ENCODE measurements around the gene CLCNKA. TPM values are rescaled to one million over a fixed set of nuclear protein-coding genes. Genes with fewer than 3 reads are reported as not detected.
"Not testable (repeated sequence)": the region's sequence is repeated elsewhere in the genome, so short reads cannot be mapped to it uniquely, and the experiment has no call there.

CLCNKA gene
- total RNA-seq, 1 experiment from 2014 or later, result 0.10 TPM

DNA sequence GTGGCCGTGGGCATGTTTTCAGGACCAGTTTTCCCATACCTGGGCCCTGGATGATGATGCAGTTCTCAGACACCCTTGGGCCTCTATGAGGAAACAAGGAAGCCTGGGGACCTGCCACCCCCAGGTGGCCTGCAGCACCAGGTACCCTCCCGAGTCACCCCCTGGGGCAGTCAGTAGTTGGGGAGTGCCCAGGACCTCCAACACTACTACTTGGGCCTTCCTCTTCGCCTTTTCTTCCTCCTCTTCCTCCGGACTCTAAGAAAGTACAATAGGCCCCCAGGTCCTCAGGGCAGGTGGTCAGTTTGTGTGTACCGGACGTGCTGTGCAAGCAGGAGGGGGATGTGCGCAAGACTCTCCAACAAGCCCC is 29.7 kb upstream of the CLCNKA start:
- Histone ChIP-seq H3K4me3 (ENCODE audit: insufficient read depth, low read depth, low read length) (no peak overlapping the region), H3K36me3 (replicated peaks; ENCODE audit: control insufficient read depth, insufficient read depth, low read length) (no peaks in the 10 kb centered on the region), H3K27me3 (ENCODE audit: control insufficient read depth, insufficient read depth, low read length) (no peaks in the 10 kb centered on the region)
- no peak for DNase-seq

DNA sequence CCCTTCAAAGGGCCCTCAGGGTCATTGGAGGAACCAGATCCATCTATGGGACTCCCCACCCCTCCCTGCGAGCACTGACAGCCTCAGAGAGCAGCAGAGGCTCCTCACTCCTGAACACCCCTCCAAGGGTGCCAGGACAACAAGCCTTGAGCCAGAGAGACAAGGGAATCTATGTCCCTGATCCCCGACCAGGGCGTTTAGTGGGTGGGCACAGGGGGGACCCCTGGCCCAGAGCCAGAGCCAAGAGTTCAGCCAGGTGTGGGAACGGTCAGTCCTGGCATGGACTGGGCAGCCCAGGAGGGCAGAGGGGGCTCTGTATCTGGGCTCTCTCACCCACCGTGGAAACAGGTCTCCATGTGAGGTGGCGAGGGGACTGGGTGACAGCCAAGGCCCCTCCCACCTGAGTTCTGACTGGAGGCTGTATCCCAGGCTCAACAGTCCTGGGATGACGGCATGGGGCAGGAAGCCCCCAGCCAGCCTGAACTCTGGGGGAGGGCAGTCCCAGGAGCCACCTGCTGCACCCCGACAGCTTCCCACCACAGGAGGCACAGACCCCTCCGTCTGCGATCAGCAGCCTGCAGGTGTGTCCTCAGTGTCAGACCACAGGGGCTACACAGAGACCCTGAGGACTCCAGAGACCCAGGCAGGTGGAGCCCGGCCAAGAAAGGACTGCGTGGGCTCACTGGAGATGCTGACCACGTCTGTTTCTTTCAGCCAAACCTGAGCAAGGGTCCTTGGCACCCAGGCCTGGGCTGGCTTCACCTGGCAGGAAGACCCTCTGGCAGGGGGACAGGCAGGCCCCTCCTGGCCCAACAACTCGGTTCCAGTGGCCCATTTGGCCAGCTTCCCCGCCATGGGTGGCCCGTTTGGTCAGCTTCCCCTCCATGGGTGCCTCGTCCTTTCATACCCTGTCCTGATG is 29.0 kb upstream of the CLCNKA start:
- no peaks in the 10 kb centered on the region for H3K27me3 ChIP-seq (ENCODE audit: control insufficient read depth, insufficient read depth, low read length)
- no peak for DNase-seq
- H3K4me3 ChIP-seq (ENCODE audit: insufficient read depth, low read depth, low read length), result no peak overlapping the region
- no peaks in the 10 kb centered on the region for H3K36me3 ChIP-seq (replicated peaks; ENCODE audit: control insufficient read depth, insufficient read depth, low read length)

DNA sequence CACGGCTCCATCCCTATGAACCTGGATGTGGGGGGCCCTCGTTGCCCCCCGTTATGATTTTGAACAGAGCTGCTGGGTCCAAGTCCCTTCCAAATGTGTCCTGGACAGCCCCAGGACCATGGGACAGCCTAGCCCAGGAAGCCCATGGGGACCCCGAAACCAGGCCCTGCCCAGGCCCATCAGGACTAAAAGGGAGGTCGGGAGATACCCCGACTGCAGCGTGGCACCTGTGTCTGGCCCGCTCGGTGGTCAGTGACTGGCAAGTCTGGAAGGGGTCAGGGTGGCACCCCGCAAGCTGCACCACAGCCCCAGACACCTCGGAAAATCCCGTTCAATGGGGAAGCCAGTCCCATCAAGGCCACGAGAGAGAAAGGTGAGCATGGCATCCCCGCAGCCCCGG is 28.2 kb upstream of the CLCNKA start:
- peak; percentile 40 for DNase-seq
- Histone ChIP-seq H3K4me3 (ENCODE audit: insufficient read depth, low read depth, low read length) (no peak overlapping the region), H3K36me3 (replicated peaks; ENCODE audit: control insufficient read depth, insufficient read depth, low read length) (no peaks in the 10 kb centered on the region), H3K27me3 (ENCODE audit: control insufficient read depth, insufficient read depth, low read length) (no peaks in the 10 kb centered on the region)

DNA sequence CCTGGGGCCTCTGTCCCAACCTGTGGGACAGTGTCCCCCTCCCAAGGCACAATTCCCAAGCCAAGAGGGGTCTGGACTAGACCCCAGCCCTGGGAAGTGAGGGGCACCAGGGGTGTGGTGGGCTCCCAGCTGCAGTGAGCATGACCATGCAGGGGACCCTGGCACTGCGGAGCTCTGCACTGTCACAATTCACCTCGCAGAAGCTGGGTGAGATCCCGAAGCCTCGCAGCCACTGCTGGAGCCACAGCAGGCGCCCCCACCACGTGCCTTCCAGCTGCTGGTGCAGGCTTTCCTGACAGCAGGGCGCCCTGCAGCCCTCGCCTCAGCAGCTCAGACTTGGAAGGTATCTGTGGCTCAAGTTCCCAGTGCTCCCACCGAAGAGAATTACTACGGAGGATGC is 27.8 kb upstream of the CLCNKA start:
- no peak overlapping the region for H3K4me3 ChIP-seq (ENCODE audit: insufficient read depth, low read depth, low read length)
- H3K27me3 ChIP-seq (ENCODE audit: control insufficient read depth, insufficient read depth, low read length), result no peaks in the 10 kb centered on the region
- DNase-seq, result no peak
- no peaks in the 10 kb centered on the region for H3K36me3 ChIP-seq (replicated peaks; ENCODE audit: control insufficient read depth, insufficient read depth, low read length)

DNA sequence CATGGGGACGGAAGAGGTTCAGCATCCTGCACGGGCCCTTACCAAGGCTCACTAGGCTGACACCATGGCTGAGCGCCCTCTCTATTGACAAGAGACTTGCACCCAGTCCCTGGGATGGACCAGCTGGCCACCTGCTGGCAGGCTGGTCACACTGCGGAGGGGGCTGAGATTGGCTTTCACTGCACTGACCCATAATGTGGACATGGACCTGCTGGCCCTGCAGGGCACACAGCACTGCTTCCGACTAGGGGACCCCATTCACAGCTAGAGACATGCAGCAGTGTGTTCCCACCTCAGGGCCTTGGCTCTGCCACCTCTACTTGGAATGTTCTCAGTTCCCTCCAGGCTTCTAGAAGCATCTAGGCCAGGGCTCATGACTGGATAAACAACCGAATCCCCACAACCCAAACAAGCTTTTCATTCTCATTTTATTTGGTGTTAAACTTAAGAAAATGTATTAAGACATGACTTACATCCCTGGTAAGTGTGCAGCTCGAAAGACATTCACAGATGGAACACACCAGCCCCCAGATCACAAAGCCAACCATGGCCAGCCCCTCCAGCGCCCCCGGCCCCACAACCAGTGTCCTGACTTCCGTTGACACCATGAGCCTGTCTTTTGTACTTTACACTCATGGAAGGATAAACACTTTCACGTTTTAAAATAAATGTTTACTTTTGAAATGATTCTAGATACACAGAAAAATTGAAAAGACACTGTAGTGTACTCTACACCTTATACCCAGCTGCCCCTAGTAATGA is 27.1 kb upstream of the CLCNKA start:
- H3K27me3 ChIP-seq (ENCODE audit: control insufficient read depth, insufficient read depth, low read length), result no peaks in the 10 kb centered on the region
- no peak overlapping the region for H3K4me3 ChIP-seq (ENCODE audit: insufficient read depth, low read depth, low read length)
- DNase-seq, result peak; percentile 78
- H3K36me3 ChIP-seq (replicated peaks; ENCODE audit: control insufficient read depth, insufficient read depth, low read length), result no peaks in the 10 kb centered on the region

DNA sequence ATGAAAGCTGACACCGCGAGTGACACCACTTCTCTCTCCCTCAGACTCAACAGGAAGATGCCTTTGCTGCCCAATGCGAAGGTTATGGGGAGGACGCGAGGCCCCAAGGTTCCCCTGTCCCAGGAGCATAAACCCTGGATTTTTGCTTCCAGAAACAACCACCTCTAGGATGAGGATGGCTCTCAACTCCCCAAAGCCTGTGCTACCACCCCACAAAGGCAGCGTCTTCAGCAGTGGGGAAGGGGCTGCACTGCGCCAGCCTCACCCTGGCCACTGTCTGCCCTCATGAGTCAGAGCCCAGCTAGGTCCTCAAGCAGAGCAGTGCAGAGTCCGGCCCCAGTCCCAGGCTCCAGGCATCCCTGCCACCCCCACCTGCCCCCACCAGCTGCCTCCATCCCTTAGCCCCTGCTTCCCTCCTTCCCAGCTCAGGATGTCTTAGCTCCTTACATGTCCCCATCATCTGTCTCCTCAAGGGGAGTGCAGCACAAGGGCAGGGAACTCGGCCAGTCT is 24.7 kb upstream of the CLCNKA start:
- Histone ChIP-seq H3K36me3 (replicated peaks; ENCODE audit: control insufficient read depth, insufficient read depth, low read length) (no peaks in the 10 kb centered on the region), H3K27me3 (ENCODE audit: control insufficient read depth, insufficient read depth, low read length) (no peaks in the 10 kb centered on the region), H3K4me3 (ENCODE audit: insufficient read depth, low read depth, low read length) (no peak overlapping the region)
- DNase-seq, result no peak

DNA sequence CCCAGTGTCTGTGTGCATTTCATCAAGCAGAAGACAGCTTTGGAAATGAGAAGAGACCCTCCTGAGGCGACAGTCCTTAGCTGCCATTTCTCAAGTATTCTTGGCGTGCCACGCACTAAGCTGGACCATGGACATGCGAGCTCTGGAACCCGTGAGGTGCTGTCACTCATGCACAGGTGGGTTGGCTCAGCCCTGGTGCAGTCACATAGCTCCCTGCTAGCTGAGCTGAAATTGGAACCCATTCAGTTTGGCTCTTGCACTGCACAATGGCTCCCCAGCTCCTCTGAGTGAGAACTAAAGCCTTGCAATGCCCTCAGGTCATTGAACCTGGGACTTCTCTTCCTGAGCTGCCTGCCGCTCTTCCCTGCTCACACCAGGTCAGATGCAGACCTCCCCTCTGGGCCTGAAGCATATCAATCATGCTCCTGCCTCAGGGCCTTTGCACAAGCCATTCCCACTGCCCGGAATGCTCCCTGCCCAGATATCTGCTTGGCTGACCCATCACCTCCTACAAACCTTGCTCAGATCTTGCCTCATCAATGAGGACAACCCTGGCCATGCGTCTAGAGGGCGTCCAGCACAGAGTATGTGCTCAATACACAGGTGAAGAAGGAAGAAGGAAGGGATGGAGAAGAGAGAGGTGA is 24.1 kb upstream of the CLCNKA start:
- H3K4me3 ChIP-seq (ENCODE audit: insufficient read depth, low read depth, low read length), result no peak overlapping the region
- no peaks in the 10 kb centered on the region for H3K36me3 ChIP-seq (replicated peaks; ENCODE audit: control insufficient read depth, insufficient read depth, low read length)
- no peaks in the 10 kb centered on the region for H3K27me3 ChIP-seq (ENCODE audit: control insufficient read depth, insufficient read depth, low read length)
- no peak for DNase-seq

DNA sequence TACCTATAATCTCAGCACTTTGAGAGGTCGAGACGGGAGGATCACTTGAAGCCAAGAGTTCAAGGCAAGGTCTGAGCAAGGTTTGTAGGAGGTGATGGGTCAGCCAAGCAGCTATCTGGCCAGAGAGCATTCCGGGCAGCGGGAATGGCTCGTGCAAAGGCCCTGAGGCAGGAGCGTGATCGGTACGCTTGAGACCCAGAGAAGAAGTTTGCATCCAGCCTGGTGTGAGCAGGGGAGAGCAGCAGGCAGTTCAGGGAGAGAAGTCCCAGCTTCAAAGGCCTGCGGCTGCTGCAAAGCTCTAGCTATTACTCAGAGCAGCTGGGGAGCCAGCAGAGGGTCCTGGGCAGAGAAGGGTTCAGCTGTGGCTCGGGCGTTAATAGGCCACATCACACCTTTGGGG is 22.9 kb upstream of the CLCNKA start:
- no peak overlapping the region for H3K4me3 ChIP-seq (ENCODE audit: insufficient read depth, low read depth, low read length)
- no peaks in the 10 kb centered on the region for H3K27me3 ChIP-seq (ENCODE audit: control insufficient read depth, insufficient read depth, low read length)
- no peaks in the 10 kb centered on the region for H3K36me3 ChIP-seq (replicated peaks; ENCODE audit: control insufficient read depth, insufficient read depth, low read length)
- no peak for DNase-seq

DNA sequence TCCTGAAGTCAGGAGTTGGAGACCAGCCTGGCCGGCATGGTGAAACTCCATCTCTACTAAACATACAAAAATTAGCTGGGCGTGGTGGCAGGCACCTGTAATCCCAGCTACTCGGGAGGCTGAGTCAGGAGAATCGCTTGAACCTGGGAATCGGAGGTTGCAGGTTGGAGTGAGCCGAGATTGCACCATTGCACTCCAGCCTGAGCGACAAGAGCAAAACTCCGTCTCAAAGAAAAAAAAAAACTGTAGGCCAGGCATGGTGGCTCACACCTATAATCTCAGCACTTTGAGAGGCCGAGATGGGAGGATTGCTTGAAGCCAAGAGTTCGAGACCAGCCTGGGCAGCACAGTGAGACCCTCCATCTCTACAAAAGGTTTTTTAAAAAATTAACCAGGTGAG is 20.6 kb upstream of the CLCNKA start:
- not testable (repeated sequence) for DNase-seq; H3K27me3 ChIP-seq (ENCODE audit: control insufficient read depth, insufficient read depth, low read length); H3K4me3 ChIP-seq (ENCODE audit: insufficient read depth, low read depth, low read length); H3K36me3 ChIP-seq (replicated peaks; ENCODE audit: control insufficient read depth, insufficient read depth, low read length)

DNA sequence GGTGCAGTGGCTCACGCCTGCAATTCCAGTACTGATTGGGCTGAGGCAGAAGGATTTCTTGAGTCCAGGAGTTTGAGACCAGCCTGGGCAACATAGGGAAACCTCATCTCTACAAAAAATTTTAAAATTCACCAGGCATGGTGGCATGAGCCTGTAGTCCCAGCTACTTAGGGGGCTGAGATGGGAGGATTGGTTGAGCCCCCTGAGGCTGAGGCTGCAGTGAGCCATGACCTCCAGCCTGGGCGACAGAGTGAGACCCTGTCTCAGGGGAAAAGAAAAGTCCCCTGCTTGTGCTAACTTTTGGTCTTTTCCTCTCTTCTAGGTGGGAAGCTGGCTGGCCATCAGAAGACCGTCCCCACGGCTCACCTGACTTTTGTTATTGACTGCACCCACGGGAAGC is 16.2 kb upstream of the CLCNKA start:
- no peak overlapping the region for H3K4me3 ChIP-seq (ENCODE audit: insufficient read depth, low read depth, low read length)
- H3K27me3 ChIP-seq (ENCODE audit: control insufficient read depth, insufficient read depth, low read length), result no peaks in the 10 kb centered on the region; the same call in 1 of the 2 replicates
- H3K36me3 ChIP-seq (replicated peaks; ENCODE audit: control insufficient read depth, insufficient read depth, low read length), result no peaks in the 10 kb centered on the region
- DNase-seq, result no peak

DNA sequence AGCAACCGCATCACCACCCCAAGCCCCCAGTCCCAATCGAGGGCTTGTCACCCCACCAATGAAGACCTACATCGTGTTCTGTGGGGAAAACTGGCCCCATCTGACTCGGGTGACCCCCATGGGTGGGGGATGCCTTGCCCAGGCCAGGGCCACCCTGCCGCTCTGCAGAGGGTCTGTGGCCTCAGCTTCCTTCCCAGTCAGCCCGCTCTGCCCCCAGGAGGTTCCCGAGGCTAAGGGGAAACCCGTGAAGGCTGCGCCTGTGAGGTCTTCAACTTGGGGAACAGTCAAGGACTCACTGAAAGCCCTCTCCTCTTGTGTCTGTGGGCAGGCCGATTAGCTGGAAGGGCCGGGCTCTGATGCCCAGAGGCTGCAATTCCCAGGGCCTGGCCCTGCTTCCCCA is 15.8 kb upstream of the CLCNKA start:
- no peak overlapping the region for H3K4me3 ChIP-seq (ENCODE audit: insufficient read depth, low read depth, low read length)
- no peaks in the 10 kb centered on the region for H3K36me3 ChIP-seq (replicated peaks; ENCODE audit: control insufficient read depth, insufficient read depth, low read length)
- no peaks in the 10 kb centered on the region; the same call in 1 of the 2 replicates for H3K27me3 ChIP-seq (ENCODE audit: control insufficient read depth, insufficient read depth, low read length)
- DNase-seq, result no peak

DNA sequence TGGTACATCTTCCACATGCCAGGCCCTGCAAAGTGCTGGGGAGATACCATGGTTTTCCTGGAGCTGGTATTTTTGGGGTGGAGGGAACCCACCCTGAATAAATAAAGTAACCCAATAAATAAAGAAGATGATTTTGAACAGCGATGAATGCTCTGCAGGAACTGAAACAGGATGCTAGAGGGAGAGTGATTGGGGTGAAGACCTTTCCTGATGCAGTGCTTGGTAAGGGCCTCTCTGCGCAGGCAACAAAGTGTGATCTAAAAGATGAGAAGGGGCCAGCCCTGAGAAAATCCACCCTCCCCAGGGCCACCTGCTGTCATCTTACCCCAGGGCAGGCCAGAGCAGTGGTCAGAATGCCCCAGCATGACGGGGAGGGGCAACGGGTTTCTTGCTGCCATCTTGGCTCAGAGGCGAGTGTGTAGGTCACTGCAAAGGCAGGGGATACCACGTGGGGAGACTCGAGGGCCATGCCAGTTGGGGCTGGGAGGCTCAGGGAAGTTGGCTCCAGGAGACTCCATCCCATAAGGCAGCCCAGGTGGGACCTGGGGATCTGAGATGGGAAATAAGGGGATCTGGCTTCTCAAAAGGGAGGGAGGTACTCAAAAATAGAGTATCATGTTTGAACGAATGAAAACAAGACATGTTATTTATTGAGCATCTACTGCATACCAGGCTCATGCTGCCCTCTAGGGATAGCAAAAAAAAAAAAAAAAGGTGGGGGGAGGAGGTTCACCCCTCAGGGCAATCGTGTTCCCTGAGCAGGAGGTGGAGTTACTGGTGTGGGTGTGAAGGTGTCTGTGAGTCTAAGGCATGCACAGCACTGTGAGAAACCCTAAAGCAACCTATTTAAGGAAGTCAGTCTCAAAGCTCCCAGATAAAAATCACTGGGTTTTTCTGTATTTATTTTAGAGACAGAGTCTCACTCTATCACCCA is 15.0 kb upstream of the CLCNKA start:
- H3K27me3 ChIP-seq (ENCODE audit: control insufficient read depth, insufficient read depth, low read length), result no peaks in the 10 kb centered on the region; the same call in 1 of the 2 replicates
- no peaks in the 10 kb centered on the region for H3K36me3 ChIP-seq (replicated peaks; ENCODE audit: control insufficient read depth, insufficient read depth, low read length)
- peak; percentile 56 for DNase-seq

DNA sequence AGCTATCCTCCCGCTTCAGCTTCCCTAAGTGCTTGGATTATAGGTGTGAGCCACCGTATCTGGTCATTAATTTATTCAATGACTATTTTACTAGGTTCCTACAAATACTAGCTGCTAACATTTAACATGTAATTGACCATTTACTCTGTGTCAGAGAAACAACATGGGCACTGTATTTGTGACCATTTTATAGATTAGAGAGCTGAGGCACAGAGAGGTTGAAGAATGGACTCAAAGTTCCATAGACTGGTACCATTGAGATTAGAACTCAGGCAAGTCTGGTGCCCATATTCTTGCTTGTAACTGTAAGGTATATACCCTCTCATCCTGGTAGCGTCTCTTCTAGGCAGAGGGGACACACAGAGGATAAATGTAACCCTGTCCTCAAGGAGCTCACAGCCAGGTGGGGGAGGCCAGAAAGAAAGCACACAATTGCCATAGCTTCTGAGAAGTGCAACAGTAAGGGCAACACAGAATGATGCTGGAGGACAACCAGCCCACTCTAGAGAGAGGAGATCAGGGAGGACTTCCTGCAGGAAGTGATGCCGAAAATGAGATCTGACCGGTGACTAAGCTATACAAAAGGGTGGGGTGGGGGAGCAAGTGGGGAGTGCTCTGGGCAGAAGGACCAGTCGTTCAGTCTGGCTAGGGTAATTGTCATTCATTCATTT is 14.0 kb upstream of the CLCNKA start:
- DNase-seq, result no peak
- H3K4me3 ChIP-seq (ENCODE audit: insufficient read depth, low read depth, low read length), result no peak overlapping the region
- no peaks in the 10 kb centered on the region; the same call in 1 of the 2 replicates for H3K27me3 ChIP-seq (ENCODE audit: control insufficient read depth, insufficient read depth, low read length)
- H3K36me3 ChIP-seq (replicated peaks; ENCODE audit: control insufficient read depth, insufficient read depth, low read length), result no peaks in the 10 kb centered on the region

More for the DNA sequence above, 15.0 kb upstream of the CLCNKA start:
- H3K4me3 ChIP-seq (ENCODE audit: insufficient read depth, low read depth, low read length), result no peak overlapping the region

Data from H7 (cell line).